HepG2 (cell line): ENCODE results near the gene MTHFS.

ENCODE experiments used
- FOXK2 ChIP-seq: fragments of 450-650 bp; IDR thresholded peaks from 2 replicates; pipeline ENCODE4 v1.6.1; 2016
- GFI1 ChIP-seq: sonication (generic); formaldehyde crosslinking; IDR thresholded peaks from 2 replicates; pipeline ENCODE4 v1.5.0; 2020; ENCODE audit warnings: missing genetic modification reagents, mild to moderate bottlenecking, borderline replicate concordance
- HNF4G ChIP-seq, 2 experiments: sonication (generic) in 1 of 2; formaldehyde crosslinking in 1 of 2; IDR thresholded peaks; 2 replicates each; pipeline versions ENCODE4 v1.4.0 to v1.6.1; 2011 to 2020; ENCODE audit warnings: borderline replicate concordance in 2 of 2, low read depth in 2 of 2, mild to moderate bottlenecking in 2 of 2, low read length in 1 of 2, missing genetic modification reagents in 1 of 2, moderate library complexity in 1 of 2
- NFKB2 ChIP-seq: sonication (generic); formaldehyde crosslinking; IDR thresholded peaks from 2 replicates; pipeline ENCODE4 v1.4.0; 2020; ENCODE audit warnings: missing genetic modification reagents, borderline replicate concordance
- PCBP1 ChIP-seq: fragments of 200-400 bp; formaldehyde crosslinking; IDR thresholded peaks from 2 replicates; pipeline ENCODE4 v1.6.1; 2017; ENCODE audit warnings: mild to moderate bottlenecking, low read depth, low read length, borderline replicate concordance
- PHF20 ChIP-seq: sonication (generic); formaldehyde crosslinking; IDR thresholded peaks from 2 replicates; pipeline ENCODE4 v1.5.0; 2020; ENCODE audit warnings: mild to moderate bottlenecking, missing genetic modification reagents
- ZBTB7A ChIP-seq: sonication (generic); formaldehyde crosslinking; IDR thresholded peaks from 2 replicates; pipeline ENCODE4 v1.8.0; 2022; ENCODE audit warnings: mild to moderate bottlenecking, missing genetic modification reagents
- ZNF20 ChIP-seq: sonication (generic); formaldehyde crosslinking; IDR thresholded peaks from 2 replicates; pipeline ENCODE4 v1.4.0; 2020; ENCODE audit warnings: mild to moderate bottlenecking, moderate library complexity, missing genetic modification reagents
- ZNF557 ChIP-seq: sonication (generic); formaldehyde crosslinking; IDR thresholded peaks from 2 replicates; pipeline ENCODE4 v1.4.0; 2020; ENCODE audit warnings: missing genetic modification reagents
- TF ChIP-seq, protein P1 (sequence below): sonication (generic); formaldehyde crosslinking; IDR thresholded peaks from 2 replicates; pipeline ENCODE4 v1.5.0; 2020; ENCODE audit warnings: mild to moderate bottlenecking, missing genetic modification reagents, moderate library complexity

DNA sequence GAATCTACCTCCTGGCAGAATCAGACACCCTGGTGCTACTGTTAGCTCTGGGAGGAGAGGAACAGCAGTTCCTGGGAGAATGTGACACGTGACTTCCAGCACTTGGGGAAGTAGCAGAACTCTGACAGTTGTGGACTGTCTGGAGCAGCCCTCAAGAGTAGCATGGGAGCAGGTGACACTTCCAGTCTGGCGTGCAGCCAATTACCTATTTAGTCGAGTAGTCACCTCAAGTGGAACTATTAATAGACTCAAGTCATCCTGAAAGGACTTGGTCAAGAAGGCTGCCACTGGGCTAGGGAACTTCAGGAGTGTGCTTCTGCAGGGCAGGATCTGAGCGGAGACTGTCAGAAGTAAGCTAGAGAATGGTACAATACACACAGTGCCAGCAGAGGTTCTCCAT is 62.3 kb downstream of the MTHFS start:
- no peak for TF ChIP-seq ZNF20
- TF ChIP-seq, protein P1, sequence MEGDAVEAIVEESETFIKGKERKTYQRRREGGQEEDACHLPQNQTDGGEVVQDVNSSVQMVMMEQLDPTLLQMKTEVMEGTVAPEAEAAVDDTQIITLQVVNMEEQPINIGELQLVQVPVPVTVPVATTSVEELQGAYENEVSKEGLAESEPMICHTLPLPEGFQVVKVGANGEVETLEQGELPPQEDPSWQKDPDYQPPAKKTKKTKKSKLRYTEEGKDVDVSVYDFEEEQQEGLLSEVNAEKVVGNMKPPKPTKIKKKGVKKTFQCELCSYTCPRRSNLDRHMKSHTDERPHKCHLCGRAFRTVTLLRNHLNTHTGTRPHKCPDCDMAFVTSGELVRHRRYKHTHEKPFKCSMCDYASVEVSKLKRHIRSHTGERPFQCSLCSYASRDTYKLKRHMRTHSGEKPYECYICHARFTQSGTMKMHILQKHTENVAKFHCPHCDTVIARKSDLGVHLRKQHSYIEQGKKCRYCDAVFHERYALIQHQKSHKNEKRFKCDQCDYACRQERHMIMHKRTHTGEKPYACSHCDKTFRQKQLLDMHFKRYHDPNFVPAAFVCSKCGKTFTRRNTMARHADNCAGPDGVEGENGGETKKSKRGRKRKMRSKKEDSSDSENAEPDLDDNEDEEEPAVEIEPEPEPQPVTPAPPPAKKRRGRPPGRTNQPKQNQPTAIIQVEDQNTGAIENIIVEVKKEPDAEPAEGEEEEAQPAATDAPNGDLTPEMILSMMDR, result no peak
- no peak for TF ChIP-seq HNF4G (IDR thresholded peaks at IDR 0.05; ENCODE audit: borderline replicate concordance, low read depth, low read length)
- no peak for TF ChIP-seq HNF4G (CRISPR knock-in tag; IDR thresholded peaks at IDR 0.05; ENCODE audit: borderline replicate concordance, low read depth)
- TF ChIP-seq GFI1 (CRISPR knock-in tag), result no peak
- no peak for TF ChIP-seq PHF20 (CRISPR knock-in tag)
- no peak for TF ChIP-seq FOXK2
- TF ChIP-seq ZBTB7A (CRISPR knock-in tag), result no peak
- TF ChIP-seq NFKB2 (CRISPR knock-in tag), result no peak
- TF ChIP-seq PCBP1, result no peak
- TF ChIP-seq ZNF557 (CRISPR knock-in tag), result no peak
